ENCODE results near the gene F10. TPM values are rescaled to one million over a fixed set of nuclear protein-coding genes. Genes with fewer than 3 reads are reported as not detected.
A peak's percentile ranks its signal among the peaks of the same experiment; 100 is the strongest.
"Not testable (repeated sequence)": the region's sequence is repeated elsewhere in the genome, so short reads cannot be mapped to it uniquely, and the experiment has no call there.

Gene F10
- total RNA-seq, 2 donors from 2014 or later: 1.0 TPM; not detected in 1

GRCh38 chr13:113105032-113105920 is 17.3 kb upstream of the F10 start, which contains the start of gene F7:
Gene F7, plus strand, starts transcription at chr13:113105791. Its CDS starts 51 bp downstream, at chr13:113105842.
- ATAC-seq (replicated peaks): no peak
- H3K4me3 Mint-ChIP-seq: no peak within 1 kb of the TSS
- H3K9me3 Mint-ChIP-seq: no peaks in the 10 kb centered on the region
- peaks cover 7% of the 10 kb centered on the region for H3K36me3 Mint-ChIP-seq (ENCODE audit: low read depth)
- no peak within 1 kb of the TSS for H3K27ac Mint-ChIP-seq
- H3K4me1 Mint-ChIP-seq: no peaks in the 10 kb centered on the region
- no peaks in the 10 kb centered on the region for H3K27me3 Mint-ChIP-seq

- no peak for ATAC-seq (replicated peaks)
- Mint-ChIP-seq H3K27ac (no peak overlapping the region), H3K9me3 (no peaks in the 10 kb centered on the region), H3K36me3 (ENCODE audit: low read depth) (peaks cover 7% of the 10 kb centered on the region), H3K27me3 (no peaks in the 10 kb centered on the region), H3K4me3 (no peak overlapping the region), H3K4me1 (no peaks in the 10 kb centered on the region)
These were observed 16.6 kb upstream of the F10 start for GRCh38 chr13:113105921-113106452.

GRCh38 chr13:113106711-113107351 is 15.8 kb upstream of the F10 start:
- ATAC-seq (replicated peaks): peak; percentile 29
- H3K27ac Mint-ChIP-seq: peak overlapping the region; percentile 84

GRCh38 chr13:113108521-113108920 is 14.1 kb upstream of the F10 start:
- not testable (repeated sequence) for H3K4me3 Mint-ChIP-seq; ATAC-seq (replicated peaks); H3K9me3 Mint-ChIP-seq; H3K27ac Mint-ChIP-seq; H3K4me1 Mint-ChIP-seq; H3K27me3 Mint-ChIP-seq; H3K36me3 Mint-ChIP-seq (ENCODE audit: low read depth)

More at GRCh38 chr13:113106711-113107351, 15.8 kb upstream of the F10 start:
- no peak overlapping the region for H3K4me3 Mint-ChIP-seq
- H3K27me3 Mint-ChIP-seq: no peaks in the 10 kb centered on the region
- peaks cover 7% of the 10 kb centered on the region for H3K36me3 Mint-ChIP-seq (ENCODE audit: low read depth)
- H3K4me1 Mint-ChIP-seq: no peaks in the 10 kb centered on the region
- H3K9me3 Mint-ChIP-seq: no peaks in the 10 kb centered on the region

DNA sequence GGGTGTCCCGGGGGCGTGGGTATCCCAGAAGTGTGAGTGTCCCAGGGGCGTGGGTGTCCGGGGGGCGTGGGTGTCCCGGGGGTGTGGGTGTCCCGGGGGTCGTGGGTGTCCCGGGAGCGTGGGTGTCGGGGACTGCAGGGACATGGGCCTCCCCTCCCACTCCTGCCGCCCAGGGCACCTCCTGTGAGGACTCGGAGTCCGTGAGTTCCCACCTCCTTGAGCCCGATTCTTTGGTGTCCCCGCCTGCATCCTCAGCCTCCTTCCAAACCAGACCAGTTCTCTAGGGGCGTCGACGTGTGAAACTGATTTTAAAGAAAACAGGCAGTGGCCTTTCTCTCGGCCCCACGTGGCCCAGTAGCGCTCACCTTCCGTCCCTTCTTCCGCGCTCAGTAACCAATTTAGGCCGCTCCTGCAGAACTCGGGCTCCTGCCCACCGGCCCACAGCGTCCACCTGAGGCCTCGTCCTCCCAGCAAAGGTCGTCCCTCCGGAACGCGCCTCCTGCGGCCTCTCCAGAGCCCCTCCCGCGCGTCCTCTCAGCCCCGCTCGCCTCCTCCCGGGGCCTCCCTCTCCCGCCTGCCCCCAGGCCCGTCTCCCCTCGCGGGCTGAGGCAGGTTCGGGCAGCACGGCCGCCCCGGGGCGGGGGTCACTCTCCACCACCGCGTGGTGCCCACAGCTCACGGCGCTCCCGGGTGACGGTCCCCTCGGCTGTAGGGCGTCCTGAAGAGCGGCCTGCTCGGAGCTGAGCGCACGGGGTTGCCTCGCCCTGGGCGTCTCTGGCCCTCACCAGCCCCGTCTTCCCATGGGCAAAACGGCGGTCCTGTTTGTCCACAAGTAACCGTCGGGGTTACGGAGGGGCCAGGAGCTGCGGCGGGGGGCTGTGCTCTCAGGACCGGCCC is 13.2 kb upstream of the F10 start:
- Mint-ChIP-seq H3K27me3 (no peaks in the 10 kb centered on the region), H3K9me3 (no peaks in the 10 kb centered on the region), H3K4me3 (peak overlapping the region; percentile 53), H3K4me1 (no peaks in the 10 kb centered on the region), H3K36me3 (ENCODE audit: low read depth) (peaks cover 7% of the 10 kb centered on the region), H3K27ac (peak overlapping the region; percentile 82)
- ATAC-seq (replicated peaks): peak; percentile 27

DNA sequence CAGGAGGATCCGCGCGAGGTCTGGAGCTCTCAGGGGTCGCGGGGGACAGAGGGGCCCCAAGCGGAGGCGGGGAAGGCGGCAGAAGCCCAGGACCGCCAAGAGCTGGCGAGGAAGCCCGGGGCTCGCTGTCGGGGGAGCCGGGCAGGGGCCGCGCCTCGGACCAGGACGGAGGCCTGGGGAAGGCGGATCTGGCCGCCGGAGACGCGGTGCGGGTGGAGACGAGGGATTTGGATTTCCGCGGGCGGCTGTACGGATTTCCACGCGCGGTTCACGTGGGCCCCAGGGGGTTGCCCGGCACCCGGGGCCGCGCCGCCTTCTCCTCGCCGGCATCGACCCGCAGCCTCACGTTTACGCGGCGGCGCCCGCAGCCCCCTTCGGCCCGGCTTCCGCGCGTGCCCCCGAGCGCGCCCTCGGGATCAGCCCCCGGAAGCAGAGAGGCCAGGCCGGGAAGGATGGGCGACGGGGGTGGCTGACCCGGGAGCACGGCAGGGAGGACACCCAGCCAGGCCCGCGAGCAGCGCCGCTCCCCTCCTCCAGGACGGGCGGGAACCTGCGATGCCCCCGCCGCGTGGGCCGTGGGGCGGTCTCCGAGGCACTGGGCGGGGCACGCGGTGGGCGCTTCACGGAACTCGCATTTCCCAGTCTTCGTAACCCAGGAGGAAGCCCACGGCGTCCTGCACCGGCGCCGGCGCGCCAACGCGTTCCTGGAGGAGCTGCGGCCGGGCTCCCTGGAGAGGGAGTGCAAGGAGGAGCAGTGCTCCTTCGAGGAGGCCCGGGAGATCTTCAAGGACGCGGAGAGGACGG is 12.3 kb upstream of the F10 start:
- Mint-ChIP-seq H3K4me1 (no peaks in the 10 kb centered on the region), H3K4me3 (peak overlapping the region; percentile 53), H3K27me3 (no peaks in the 10 kb centered on the region), H3K36me3 (ENCODE audit: low read depth) (peaks cover 7% of the 10 kb centered on the region), H3K9me3 (no peaks in the 10 kb centered on the region), H3K27ac (no peak overlapping the region)
- ATAC-seq (replicated peaks): peak; percentile 33

DNA sequence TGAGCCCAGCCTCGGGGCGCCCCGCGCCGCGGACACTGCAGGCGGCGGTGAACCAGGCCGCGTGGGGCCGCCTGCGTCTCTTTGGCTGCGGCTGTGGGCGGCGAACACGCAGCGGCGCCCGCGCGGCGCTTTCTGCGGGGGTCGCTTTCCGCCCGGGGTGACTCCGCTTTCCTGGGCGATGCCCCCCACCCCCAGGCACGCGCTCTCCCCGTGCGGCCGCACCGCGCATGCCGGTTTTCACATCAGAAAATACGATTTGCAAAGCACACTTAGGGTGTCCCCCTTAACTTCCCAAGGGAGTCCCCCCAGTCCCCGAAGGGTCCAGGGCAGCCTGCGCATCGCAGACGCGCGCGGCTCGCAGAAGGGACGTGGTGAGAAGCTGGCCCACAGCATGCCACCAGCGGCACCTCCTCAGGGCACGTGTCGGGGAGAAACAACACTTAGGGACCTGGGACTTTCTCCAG is 11.7 kb upstream of the F10 start:
- no peaks in the 10 kb centered on the region for H3K27me3 Mint-ChIP-seq
- no peaks in the 10 kb centered on the region for H3K9me3 Mint-ChIP-seq
- no peak overlapping the region for H3K27ac Mint-ChIP-seq
- peak overlapping the region; percentile 27 for H3K4me3 Mint-ChIP-seq
- no peaks in the 10 kb centered on the region for H3K4me1 Mint-ChIP-seq
- ATAC-seq (replicated peaks): peak; percentile 25
- peaks cover 7% of the 10 kb centered on the region for H3K36me3 Mint-ChIP-seq (ENCODE audit: low read depth)

GRCh38 chr13:113111821-113112220 is 10.8 kb upstream of the F10 start:
- H3K27ac Mint-ChIP-seq; H3K36me3 Mint-ChIP-seq (ENCODE audit: low read depth); H3K4me3 Mint-ChIP-seq; H3K27me3 Mint-ChIP-seq; H3K4me1 Mint-ChIP-seq; H3K9me3 Mint-ChIP-seq; ATAC-seq (replicated peaks): not testable (repeated sequence)

DNA sequence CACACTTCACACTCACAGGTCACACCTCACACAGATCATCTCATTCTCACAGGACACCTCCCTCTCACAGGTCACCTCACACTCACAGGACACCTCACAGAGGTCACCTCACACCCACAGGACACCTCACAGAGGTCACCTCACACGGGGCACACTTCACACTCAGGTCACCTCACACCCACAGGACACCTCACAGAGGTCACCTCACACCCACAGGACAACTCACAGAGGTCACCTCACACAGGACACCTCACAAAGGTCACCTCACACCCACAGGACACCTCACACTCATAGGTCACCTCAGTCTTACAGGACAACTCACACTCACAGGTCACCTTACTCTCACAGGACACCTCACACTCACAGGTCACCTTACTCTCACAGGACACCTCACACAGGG is 10.1 kb upstream of the F10 start:
- not testable (repeated sequence) for H3K36me3 Mint-ChIP-seq (ENCODE audit: low read depth); H3K4me3 Mint-ChIP-seq; ATAC-seq (replicated peaks); H3K4me1 Mint-ChIP-seq; H3K9me3 Mint-ChIP-seq; H3K27ac Mint-ChIP-seq; H3K27me3 Mint-ChIP-seq

GRCh38 chr13:113112893-113113845 is 9.4 kb upstream of the F10 start:
- Mint-ChIP-seq H3K9me3 (no peaks in the 10 kb centered on the region), H3K36me3 (ENCODE audit: low read depth) (no peaks in the 10 kb centered on the region), H3K4me3 (no peak overlapping the region), H3K27ac (no peak overlapping the region), H3K4me1 (no peaks in the 10 kb centered on the region), H3K27me3 (no peaks in the 10 kb centered on the region)
- peak; percentile 20 for ATAC-seq (replicated peaks)

DNA sequence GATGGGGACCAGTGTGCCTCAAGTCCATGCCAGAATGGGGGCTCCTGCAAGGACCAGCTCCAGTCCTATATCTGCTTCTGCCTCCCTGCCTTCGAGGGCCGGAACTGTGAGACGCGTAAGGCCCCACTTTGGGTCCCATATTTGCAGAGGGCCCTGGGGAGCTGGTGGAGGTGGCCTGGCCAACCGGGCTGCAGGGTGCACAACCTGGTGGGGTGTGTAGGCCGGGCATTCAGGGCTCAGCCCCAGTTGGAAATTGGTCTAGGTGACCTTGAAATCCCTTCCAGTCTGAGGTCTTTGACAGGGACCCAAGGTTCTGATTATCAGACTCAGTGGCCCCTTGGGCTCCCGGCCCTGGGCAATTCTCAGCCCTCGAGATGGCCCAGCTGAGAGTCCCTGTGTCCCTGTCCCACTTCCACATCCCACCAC is 8.7 kb upstream of the F10 start:
- Mint-ChIP-seq H3K27ac (no peak overlapping the region), H3K4me1 (no peaks in the 10 kb centered on the region), H3K36me3 (ENCODE audit: low read depth) (no peaks in the 10 kb centered on the region), H3K9me3 (no peaks in the 10 kb centered on the region), H3K27me3 (no peaks in the 10 kb centered on the region), H3K4me3 (no peak overlapping the region)
- ATAC-seq (replicated peaks): no peak

GRCh38 chr13:113114511-113115362 is 7.9 kb upstream of the F10 start:
- no peak overlapping the region for H3K27ac Mint-ChIP-seq
- H3K4me1 Mint-ChIP-seq: no peaks in the 10 kb centered on the region
- H3K27me3 Mint-ChIP-seq: peaks cover 3% of the 10 kb centered on the region
- ATAC-seq (replicated peaks): no peak
- H3K4me3 Mint-ChIP-seq: no peak overlapping the region
- H3K36me3 Mint-ChIP-seq (ENCODE audit: low read depth): no peaks in the 10 kb centered on the region
- H3K9me3 Mint-ChIP-seq: no peaks in the 10 kb centered on the region
